Endothelial cell (in vitro differentiated cells): ENCODE results near the gene TRMT44. TPM values are rescaled to one million over a fixed set of nuclear protein-coding genes. Genes with fewer than 3 reads are reported as not detected.
"Not testable (repeated sequence)": the region's sequence is repeated elsewhere in the genome, so short reads cannot be mapped to it uniquely, and the experiment has no call there.

ENCODE experiments used
- DNase-seq: peaks from one replicate; pipeline ENCODE4 v3.0.0; 2021; ENCODE audit warnings: low spot score
- H3K27ac Mint-ChIP-seq: one replicate; pipeline ENCODE4 v1.8.0; 2021; ENCODE audit warnings: mixed read lengths, inconsistent platforms; ENCODE audit not compliant: unreplicated experiment
- H3K27me3 Mint-ChIP-seq: one replicate; pipeline ENCODE4 v1.8.0; 2021; ENCODE audit warnings: mild to moderate bottlenecking, moderate library complexity, mixed read lengths, inconsistent platforms; ENCODE audit not compliant: unreplicated experiment
- H3K36me3 Mint-ChIP-seq: one replicate; pipeline ENCODE4 v1.8.0; 2021; ENCODE audit warnings: mild to moderate bottlenecking, low read depth, mixed read lengths, inconsistent platforms; ENCODE audit not compliant: unreplicated experiment
- H3K4me1 Mint-ChIP-seq: one replicate; pipeline ENCODE4 v1.8.0; 2021; ENCODE audit warnings: mild to moderate bottlenecking, mixed read lengths, inconsistent platforms; ENCODE audit not compliant: unreplicated experiment
- H3K4me3 Mint-ChIP-seq: one replicate; pipeline ENCODE4 v1.8.0; 2021; ENCODE audit warnings: mild to moderate bottlenecking, mixed read lengths, inconsistent platforms; ENCODE audit not compliant: unreplicated experiment
- H3K9me3 Mint-ChIP-seq: one replicate; pipeline ENCODE4 v1.8.0; 2021; ENCODE audit warnings: mixed read lengths, inconsistent platforms; ENCODE audit not compliant: unreplicated experiment
- CTCF ChIP-seq: fragments of 200-600 bp; sonication (generic); IDR thresholded peaks from one replicate; pipeline ENCODE4 v1.5.0; 2021; ENCODE audit warnings: antibody characterized with exemption; ENCODE audit not compliant: unreplicated experiment
- total RNA-seq: library from RNA; stranded (reverse); fragmentation: NEBNext Ultra II Directional; extraction: Animal tissue kit (Norgen Biotek cat#: 25700); gene quantifications from one replicate; pipeline ENCODE4 v1.2.1, GENCODE V29; 2021; ENCODE audit not compliant: unreplicated experiment

The TRMT44 gene
- total RNA-seq, 1 donor from 2014 or later = 38.5 TPM

GRCh38 chr4:8510611-8511285 is 70.2 kb downstream of the TRMT44 start:
- Mint-ChIP-seq H3K27me3 (peaks cover 3% of the 10 kb centered on the region), H3K27ac (no peak overlapping the region), H3K4me1 (no peaks in the 10 kb centered on the region), H3K36me3 (peaks cover 11% of the 10 kb centered on the region), H3K4me3 (no peak overlapping the region), H3K9me3 (no peaks in the 10 kb centered on the region)
- no peak for DNase-seq
- TF ChIP-seq CTCF = no peak

DNA sequence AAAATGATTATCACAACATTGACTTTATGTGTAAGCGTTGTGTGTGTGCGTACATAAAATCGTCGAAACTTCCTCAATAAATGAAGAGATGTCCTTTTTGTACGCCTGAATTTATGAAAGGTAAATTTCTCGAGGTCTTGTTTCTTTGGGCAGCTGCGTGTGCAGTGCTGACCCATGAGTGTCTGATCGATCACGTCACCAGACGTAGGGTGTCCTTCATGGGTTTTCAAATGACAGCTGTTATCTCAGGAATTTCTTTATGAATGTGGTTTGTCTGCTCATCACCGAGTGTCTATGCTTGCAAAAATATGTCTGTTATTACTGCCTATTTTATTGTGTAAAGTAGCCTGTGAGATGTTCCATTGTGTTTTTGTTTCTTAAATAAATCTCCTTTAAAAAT is 71.9 kb downstream of the TRMT44 start:
- no peaks in the 10 kb centered on the region for H3K9me3 Mint-ChIP-seq
- no peaks in the 10 kb centered on the region for H3K4me1 Mint-ChIP-seq
- no peak overlapping the region for H3K4me3 Mint-ChIP-seq
- DNase-seq = no peak
- H3K36me3 Mint-ChIP-seq = peaks cover 11% of the 10 kb centered on the region
- H3K27ac Mint-ChIP-seq = no peak overlapping the region
- TF ChIP-seq CTCF = no peak
- H3K27me3 Mint-ChIP-seq = peaks cover 5% of the 10 kb centered on the region

GRCh38 chr4:8513080-8513479 is 72.5 kb downstream of the TRMT44 start:
- not testable (repeated sequence) for H3K9me3 Mint-ChIP-seq, H3K27me3 Mint-ChIP-seq, H3K4me3 Mint-ChIP-seq, H3K4me1 Mint-ChIP-seq, H3K27ac Mint-ChIP-seq, DNase-seq
- peaks cover 11% of the 10 kb centered on the region for H3K36me3 Mint-ChIP-seq

DNA sequence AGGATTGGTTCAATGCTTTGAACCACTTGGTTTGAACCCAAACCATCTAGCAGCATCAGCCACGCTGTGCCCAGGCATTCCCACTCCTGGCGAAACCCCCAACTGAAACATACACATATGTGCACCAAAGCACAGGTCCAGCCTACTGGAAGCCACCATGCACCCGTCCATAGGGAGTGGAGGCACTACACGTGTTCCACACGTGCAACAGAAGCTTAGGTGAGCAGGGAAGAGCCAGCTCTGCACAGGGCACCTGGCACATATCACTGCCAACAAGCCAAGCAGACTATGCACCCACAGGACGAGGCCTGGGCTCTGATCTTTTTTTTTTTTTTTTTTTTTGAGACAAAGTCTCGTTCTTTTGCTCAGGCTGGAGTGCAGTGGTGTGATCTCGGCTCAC is 73.4 kb downstream of the TRMT44 start:
- Mint-ChIP-seq H3K27ac (no peak overlapping the region), H3K27me3 (peaks cover 5% of the 10 kb centered on the region), H3K4me3 (no peak overlapping the region), H3K36me3 (peaks cover 11% of the 10 kb centered on the region), H3K4me1 (no peaks in the 10 kb centered on the region), H3K9me3 (no peaks in the 10 kb centered on the region)
- no peak for TF ChIP-seq CTCF
- no peak for DNase-seq

GRCh38 chr4:8514391-8514790 is 73.8 kb downstream of the TRMT44 start:
- H3K9me3 Mint-ChIP-seq = no peaks in the 10 kb centered on the region
- TF ChIP-seq CTCF = no peak
- no peak overlapping the region for H3K27ac Mint-ChIP-seq
- no peak for DNase-seq
- peaks cover 11% of the 10 kb centered on the region for H3K36me3 Mint-ChIP-seq
- peaks cover 8% of the 10 kb centered on the region for H3K27me3 Mint-ChIP-seq
- H3K4me3 Mint-ChIP-seq = no peak overlapping the region
- no peaks in the 10 kb centered on the region for H3K4me1 Mint-ChIP-seq
